ENCODE measurements around the gene TMX1.
A peak's percentile ranks its signal among the peaks of the same experiment; 100 is the strongest.

TMX1 gene

DNA sequence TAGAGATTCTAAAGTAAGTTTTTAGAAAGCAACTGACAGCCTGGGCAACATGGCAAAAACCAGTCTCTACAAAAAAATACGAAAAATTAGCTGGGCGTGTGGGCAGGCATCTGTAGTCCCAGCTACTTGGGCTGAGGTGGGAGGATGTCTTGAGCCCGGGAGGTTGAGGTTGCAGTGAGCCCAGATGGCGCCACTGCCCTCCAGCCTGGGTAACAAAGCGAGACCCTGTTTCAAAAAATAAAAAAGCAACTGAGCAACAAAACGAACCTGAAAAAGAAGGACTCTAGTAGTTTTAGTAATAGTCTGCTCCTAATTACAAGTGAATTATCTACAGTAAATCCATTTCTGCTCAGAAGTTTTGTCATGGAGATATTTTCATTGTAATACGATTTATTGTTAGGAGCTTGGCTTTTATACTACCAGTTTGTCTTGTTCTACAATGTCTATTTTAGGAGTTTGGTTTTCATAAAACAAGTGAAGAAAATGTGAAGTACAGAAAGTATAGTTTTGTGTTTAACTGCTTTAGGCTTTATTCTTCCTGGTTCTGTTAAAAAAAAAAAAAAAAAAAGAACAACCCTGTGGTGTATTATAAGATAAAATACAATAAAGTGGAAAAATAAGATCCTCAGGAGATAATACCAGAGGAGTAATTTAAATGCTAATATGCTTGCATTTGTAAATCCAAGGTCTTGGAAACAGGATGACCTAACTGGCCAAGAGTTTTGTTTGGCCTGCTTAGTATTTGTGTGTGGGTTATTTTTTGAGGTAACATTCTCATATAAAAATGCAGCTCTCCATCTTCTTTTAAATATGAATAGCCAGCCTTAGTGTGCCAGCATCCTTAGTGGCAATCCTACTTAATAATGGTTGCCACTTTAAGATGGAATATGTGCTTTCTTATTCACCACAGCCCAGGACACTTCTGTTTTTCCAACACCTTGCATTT, 2.8 kb downstream of the TMX1 start:
- no peak for DNase-seq (ENCODE audit: low read depth)

DNA sequence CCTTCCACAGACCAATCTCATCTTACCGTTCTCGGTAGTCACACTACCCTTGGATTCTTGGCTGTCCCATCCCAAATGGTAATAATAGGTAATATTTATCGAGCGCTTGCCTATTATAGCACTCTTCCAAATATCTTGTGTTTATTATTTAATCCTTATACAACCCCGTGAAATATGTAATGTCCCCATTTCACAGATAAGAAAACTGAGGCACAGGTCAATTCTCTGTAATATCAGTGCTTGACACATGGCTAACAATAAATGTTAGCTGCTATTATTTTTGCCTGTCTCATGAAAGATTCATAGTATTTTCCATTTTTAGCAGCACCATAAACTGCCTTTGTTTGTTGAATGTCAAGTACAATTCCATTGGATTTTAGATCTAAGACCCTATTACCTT, 4.5 kb downstream of the TMX1 start:
- no peak for DNase-seq (ENCODE audit: low read depth)

DNA sequence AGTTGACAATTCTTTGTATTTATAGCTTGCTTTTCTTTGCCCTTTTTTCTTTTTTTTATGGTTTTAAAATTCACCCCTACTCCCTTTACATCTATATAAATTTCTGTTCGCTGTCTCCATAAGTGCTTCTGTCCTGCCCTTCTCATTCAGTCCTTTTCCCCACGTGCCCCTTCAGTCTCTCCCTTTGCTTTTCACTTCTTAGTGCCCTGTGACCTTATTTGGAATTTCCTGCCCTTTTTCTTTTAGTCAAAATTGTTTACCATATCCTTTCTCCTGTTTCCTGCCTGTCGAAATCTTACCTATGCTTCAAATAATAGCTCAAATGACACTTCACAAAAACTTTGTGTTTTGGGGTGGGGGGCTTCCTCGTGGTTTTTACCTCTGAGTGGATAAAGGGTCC, 6.0 kb downstream of the TMX1 start:
- no peak for DNase-seq (ENCODE audit: low read depth)

DNA sequence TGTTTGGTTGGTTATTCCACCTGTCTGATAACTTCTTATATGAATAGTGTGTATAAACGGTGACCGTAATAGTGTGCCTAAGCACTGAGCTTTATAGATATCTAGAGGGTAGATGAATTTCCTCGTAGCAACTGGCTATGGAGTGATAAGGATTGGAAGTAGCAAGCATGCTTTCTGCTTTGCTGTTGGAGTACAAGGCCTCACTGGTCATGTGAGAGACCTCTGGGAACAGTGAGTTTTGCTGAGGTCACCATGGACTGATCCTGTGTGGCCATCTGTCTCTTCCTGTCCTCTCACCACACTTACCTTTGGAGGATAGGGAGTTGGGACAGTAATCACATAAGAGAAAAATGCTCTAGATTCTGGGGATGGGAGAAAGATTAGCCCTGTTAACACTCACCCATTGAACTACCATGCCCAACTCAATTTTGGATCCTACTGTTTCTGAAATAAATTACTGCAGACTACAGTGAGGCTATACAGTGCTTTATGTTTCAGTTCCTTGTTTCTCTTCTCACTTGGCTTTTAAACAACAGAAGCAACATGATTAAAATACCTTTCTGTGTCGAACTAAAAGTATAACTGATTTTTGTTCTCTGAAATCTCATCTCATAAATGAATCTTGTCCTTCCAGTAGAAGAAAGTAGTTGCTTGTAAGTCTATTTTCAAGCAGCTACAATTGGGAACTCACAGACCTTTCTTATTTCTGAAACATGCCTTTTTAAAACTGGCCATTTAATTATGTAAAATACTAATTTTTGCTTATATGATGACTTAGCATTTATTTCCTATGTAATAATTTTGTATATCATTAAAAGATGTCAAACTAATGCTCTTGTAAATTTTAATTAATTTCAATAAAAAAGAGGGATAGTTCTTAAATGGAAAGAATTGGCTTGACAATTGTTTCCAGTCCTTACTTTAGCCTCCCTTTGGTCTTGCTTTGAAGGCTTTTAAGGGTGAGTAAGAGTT, 8.3 kb downstream of the TMX1 start:
- DNase-seq (ENCODE audit: low read depth) = no peak

DNA sequence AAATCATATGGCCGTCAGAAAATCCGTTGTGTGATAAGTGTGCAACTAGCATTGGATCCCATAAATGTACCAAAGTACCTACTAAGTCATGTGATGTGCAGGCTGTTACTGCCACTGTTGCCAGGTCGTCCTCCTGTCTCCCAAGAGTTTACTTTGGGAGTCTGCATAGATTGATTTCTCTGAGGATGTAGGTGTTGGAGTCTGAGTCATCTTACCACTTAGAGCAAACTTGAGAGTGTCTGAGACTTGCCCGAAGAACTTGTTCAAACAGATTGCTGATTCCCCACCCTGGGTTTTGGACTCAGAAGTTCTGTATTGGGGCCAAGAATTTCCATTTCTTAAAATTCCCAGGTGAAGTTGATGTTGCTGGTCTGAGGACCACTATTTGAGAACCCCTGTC, 11.4 kb downstream of the TMX1 start:
- DNase-seq (ENCODE audit: low read depth) = no peak

DNA sequence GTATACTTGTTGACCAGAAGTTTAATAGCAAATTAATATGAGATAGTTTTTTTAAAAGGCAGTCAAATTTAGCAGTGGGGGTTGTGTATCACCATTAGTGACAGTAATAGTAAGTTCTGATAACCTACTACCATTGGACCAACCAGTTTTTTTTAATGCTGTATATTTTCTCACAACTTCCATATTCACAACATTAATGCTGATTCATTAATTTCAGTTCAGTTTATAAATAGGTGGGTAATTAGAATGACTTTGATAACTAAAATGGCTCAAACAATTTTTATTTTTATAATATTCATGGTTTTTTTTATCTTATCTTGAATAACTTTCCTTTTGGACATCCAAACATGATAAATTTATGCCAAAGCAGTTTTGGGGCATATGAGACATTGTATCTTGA, 13.8 kb downstream of the TMX1 start:
- DNase-seq (ENCODE audit: low read depth) = no peak

DNA sequence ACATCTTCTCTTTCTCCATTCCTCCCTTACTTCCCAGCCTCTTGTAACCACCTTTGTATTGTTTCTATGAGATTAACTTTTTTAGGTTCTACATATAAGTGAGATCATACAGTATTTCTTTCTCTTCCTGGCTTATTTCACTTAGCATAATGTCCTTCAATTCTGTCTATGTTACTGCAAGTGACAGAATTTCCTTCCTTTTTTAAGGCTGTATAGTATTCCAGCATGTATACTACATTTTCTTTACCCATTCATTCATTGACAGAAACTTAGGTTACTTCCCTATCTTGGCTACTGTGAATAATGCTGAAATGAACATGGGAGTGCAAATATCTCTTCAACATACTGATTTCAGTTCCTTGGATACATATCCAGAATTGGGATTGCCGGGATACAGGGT, 18.2 kb downstream of the TMX1 start:
- no peak for DNase-seq (ENCODE audit: low read depth)

DNA sequence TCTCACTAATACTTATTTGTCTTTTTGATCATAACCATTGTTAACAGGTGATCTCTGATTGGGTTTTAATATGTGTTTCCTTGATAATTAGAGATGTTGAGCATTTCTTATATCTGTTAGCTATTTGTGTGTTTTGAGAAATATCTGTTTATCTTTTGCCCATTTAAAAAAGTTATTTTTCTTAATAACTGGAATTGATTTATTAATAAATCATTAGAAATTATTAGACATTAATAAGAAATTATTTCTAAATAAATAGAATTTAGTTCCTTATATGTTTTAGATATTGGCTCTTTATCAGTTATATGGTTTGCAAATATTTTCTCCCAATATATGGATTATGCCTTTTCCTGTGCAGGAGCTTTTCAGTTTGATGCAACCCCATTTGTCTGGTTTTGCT, 18.7 kb downstream of the TMX1 start:
- DNase-seq (ENCODE audit: low read depth) = no peak

DNA sequence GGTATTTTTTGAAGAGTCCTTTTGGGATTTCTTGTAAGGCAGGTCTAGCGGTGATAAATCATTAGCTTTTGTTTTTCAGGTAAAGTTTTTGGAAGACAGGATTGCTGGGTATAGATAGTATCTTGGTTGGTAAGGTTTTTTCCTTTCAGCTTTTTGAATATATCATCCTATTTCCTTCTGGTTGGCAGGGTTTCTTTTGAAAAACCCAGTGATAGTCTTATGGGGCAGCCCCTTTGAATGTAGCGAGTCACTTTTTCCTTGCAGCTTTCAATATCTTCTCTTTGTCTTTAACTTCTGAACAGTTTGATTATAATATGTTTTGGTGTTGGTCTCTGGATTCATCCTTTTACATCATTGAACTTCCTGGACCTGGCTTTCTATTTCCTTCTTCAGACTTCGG, 20.2 kb downstream of the TMX1 start:
- DNase-seq (ENCODE audit: low read depth) = no peak

DNA sequence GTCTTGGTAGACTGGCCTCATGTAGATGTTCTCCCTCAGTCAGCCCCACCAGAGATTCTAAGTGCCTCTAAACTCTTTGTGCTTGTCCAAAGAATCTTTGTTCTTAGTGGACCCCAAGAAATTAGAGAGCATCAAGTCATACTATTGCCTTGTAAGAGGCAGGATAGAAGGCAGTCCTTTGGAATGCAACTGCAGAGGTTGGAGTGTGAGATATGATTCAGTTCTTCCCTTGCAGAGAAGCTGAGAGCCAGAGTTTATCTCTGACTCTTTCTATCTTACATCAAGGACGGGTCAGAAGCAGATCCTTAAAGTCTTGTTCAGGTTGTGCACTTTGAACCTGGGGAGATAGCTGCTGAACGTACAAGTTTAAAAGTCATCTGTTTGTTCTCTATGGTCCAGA, 21.1 kb downstream of the TMX1 start:
- no peak for DNase-seq (ENCODE audit: low read depth)

DNA sequence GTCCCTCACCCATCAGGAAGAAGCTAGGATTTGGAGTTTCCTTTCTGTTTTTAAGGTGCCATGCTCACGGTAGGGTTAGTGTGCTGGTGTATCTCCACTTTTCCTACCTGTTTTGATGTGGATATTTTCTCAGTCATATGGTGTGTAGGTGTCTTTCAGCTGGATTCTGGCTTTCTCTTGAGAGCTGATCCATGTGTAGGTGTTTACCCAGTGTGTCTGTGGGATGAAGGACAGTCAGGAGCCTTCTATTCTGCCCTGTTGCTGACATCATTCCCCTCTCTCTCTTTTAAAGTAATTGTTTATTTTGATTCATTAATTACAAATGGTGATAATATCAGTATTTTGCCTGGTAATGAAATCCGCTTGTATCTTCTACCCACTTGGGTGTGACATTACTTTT, 22.8 kb downstream of the TMX1 start:
- DNase-seq (ENCODE audit: low read depth) = no peak

DNA sequence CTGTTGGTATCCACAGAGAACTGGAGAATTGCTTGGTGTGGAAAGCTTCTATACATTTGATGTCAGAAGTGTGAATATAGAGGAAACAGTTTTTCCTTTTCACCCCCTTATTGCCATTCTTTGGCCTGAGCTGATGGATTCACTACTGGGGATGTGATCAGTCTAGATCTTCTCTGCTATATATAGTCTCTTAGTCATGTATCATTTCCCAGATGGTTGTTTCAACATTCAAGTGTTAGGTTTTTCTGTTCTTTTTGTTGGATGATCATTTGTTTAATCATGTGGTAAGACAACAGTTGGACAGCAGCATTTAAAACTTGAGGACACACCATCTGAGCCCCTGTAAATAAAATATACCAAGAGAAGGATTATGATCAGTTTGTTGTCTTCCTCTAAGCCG, 29.6 kb downstream of the TMX1 start:
- DNase-seq (ENCODE audit: low read depth) = no peak

DNA sequence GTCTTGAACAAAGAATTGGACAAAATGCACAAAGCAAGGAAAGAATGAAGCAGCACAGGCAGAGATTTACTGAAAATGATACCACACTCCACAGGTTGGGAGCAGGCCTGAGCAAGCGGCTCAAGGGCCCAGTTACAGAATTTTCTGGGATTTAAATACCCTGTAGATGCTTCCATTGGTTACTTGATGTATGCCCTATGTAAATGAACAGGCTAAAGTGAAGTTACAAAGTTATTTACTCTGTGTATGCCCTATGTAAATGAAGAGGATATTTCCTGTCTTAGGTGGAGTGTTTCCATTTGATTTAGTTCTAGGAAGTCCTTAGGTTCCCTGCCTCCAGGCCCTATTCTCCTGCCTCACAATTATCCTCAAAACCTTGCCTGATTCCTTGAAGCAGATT, 36.6 kb downstream of the TMX1 start:
- DNase-seq (ENCODE audit: low read depth) = no peak

DNA sequence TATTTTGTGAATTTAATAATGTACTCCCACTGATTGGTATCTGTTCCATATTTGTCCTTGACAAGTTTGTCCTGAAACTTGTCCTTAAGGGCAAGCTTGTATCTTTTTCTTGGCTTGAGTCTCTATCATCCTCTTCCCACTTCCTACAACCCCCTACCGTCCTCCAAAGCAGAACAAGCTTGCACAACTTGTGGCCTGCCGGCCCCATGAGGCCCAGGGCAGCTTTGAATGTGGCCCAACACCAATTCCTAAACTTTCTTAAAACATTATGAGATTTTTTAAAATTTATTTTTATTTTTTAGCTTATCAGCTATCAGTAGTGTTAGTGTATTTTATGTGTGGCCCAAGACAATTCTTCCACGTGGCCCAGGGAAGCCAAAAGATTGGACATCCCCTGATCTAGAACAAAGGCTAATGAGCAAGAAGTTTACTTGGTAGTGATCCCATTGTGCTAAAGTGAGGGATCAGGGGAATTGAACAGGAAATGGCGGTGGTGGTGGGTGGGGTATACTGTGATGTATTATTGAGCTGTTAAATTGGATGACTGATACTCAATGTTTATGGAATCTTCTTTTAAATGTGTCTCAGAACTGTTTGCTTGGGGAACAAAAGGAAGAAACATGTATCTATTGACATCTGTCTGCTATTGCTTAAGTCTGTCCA, 37.8 kb downstream of the TMX1 start:
- DNase-seq (ENCODE audit: low read depth) = no peak

DNA sequence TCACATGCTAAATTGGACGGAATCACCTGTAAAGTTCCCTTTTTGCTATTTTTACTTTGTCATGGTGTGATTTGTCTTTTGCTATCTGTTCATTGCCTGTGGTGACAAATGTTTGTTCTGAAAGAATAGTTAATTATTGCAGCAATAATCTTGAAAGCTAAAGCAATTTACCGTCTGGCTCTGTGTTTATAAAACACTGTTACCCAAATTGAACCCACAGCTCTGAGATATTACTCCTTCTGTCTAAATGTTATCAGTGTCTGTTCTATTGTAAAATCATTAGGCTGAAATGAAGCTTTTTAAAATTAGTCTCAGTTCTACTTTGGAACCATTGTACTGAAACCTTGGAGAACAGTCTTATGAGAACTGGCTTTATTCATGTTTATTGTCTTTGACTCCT, 42.5 kb downstream of the TMX1 start:
- DNase-seq (ENCODE audit: low read depth) = no peak

DNA sequence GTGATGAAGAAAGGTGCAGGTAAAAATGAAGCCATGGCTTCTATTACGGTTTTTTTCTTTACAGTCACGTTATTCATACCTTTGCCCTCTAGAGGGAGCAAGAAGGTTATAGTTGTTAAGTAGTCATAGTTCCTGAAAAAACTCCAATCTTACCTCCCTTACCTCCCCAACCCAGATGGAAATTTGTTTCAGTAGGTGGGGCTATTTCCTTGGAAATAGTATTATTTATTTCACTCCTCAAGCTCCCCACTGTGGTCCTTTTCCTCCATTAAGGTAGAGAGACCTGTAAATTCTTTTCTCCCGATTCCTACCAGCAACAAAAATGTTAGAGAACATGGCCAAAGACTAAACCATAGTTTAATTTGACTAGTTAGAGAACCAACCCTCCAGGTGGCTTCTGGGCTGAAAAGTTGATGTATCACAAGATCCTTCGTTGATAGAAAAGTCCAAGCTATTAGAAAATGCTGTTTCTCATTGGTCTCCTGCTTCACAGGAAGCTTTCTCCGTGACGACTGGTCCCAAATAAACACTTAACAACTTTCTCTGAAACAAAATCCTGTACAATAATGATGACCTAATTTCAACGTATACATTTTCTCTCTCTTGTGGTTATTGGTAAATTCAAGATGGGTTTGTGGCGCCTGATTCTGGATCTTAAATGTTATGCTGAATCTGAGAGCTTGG, 43.5 kb downstream of the TMX1 start:
- peak; percentile 84 for DNase-seq (ENCODE audit: low read depth)

DNA sequence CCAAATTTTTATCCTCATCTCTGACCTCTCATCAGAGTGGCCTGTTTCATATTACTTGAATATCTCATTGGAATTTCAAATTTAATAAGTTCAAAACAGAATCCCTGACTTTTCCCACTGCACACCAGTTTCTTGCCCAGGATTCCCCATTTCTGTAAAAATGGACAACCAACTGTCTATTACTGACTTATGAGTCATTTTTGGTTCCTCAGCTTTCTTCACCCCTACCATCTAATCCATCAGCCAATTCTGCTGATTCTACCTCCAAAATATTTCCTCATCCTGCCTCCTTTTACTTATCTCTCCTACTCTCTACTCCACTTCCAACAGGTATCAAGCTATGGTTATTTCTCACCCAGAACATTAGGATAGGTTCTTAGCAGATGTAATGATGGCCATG, 44.2 kb downstream of the TMX1 start:
- no peak for DNase-seq (ENCODE audit: low read depth)

DNA sequence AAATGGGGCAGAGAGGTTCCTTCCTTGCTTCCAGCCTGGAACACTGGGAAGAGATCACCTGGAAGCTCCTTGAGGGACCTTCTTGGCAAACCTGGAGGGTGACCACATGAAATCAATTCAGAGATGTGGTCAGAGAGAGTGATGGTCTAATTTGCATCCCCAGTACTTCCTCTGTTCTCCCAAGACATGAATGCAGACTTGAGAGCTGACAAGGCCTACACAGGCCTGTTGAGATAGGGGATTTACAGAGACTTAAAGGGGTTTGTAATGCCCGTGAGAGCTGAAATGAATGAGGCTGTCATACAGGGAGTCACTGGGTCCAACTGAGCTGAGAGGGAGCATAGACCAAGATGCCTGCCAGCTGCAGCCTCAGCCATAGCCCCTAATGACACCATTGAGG, 45.1 kb downstream of the TMX1 start:
- no peak for DNase-seq (ENCODE audit: low read depth)

DNA sequence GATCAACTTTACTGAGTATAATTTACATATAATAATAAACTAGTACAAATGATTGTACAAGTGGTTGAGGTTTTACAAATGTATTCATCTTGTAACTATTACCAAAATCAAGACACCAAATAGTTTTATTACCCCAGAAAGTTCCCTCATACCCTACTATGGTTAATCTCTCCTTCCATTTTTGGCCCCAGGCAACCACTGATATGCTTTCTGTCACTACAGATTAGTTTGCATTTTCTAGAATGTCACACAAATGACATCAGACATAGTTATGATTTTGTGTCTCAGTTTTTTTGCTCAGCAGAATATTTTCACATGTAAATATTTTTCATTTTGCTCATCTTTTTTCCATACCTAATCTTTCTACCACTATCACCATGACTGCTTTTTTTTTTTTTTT, 49.1 kb downstream of the TMX1 start:
- DNase-seq (ENCODE audit: low read depth) = no peak

DNA sequence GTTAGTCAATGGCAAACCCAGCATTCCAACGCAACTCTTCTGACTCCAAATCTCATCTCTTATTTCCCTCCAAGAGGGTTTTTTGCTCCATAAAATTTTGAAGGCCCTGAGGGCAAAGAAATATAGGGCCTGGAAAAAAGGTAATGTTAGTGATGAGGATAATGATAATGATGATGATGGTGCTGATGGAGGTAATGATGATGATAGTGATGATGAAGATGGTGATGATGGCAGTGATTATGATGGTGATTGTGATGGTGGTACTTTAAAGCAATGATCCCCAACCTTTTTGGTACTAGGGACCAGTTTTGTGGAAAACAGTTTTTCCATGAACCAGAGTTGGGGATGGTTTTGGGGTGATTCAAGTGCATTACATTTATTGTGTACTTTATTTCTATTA, 50.1 kb downstream of the TMX1 start:
- DNase-seq (ENCODE audit: low read depth) = no peak

DNA sequence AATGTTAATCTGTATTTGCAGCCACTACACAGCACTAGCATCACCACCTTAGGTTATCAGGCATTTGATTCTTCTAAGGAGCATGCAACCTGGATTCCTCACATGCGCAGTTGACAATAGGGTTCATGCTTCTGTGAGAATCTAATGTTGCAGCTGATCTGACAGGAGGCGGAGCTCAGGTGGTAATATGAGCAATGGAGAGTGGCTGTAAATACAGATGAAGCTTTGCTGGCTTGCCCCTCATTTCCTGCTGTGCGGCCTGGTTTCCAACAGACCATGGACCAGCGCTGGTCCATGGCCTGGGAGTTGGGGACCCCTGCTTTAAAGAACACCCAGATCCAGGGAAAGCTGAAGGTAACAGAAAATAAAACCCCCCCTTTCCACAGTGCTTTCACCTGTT, 51.0 kb downstream of the TMX1 start:
- DNase-seq (ENCODE audit: low read depth) = no peak

All from GM04504 (cell line).